GM12864 (cell line): ENCODE results near the gene LRRC14B.
"Not testable (repeated sequence)": the region's sequence is repeated elsewhere in the genome, so short reads cannot be mapped to it uniquely, and the experiment has no call there.

ENCODE experiments used
- DNase-seq: peaks from one replicate; pipeline ENCODE4 v3.0.0-alpha.2; 2011; ENCODE audit warnings: low read depth
- H3K4me3 ChIP-seq: 2 replicates; pipeline ENCODE4 v1.5.1; 2011; ENCODE audit warnings: mild to moderate bottlenecking, low read depth, low read length, control low read depth
- TF ChIP-seq, protein P1 (sequence below): IDR thresholded peaks from 2 replicates; pipeline ENCODE4 v1.5.1; 2011; ENCODE audit warnings: low read depth, mild to moderate bottlenecking, moderate library complexity, low read length, control low read depth, inconsistent platforms; ENCODE audit errors: missing control alignments

The LRRC14B gene

GRCh38 chr5:208449-209114 lies 17.3 kb downstream of the LRRC14B start:
- no peak for DNase-seq
- TF ChIP-seq, protein P1, sequence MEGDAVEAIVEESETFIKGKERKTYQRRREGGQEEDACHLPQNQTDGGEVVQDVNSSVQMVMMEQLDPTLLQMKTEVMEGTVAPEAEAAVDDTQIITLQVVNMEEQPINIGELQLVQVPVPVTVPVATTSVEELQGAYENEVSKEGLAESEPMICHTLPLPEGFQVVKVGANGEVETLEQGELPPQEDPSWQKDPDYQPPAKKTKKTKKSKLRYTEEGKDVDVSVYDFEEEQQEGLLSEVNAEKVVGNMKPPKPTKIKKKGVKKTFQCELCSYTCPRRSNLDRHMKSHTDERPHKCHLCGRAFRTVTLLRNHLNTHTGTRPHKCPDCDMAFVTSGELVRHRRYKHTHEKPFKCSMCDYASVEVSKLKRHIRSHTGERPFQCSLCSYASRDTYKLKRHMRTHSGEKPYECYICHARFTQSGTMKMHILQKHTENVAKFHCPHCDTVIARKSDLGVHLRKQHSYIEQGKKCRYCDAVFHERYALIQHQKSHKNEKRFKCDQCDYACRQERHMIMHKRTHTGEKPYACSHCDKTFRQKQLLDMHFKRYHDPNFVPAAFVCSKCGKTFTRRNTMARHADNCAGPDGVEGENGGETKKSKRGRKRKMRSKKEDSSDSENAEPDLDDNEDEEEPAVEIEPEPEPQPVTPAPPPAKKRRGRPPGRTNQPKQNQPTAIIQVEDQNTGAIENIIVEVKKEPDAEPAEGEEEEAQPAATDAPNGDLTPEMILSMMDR = no peak
- no peak overlapping the region for H3K4me3 ChIP-seq

DNA sequence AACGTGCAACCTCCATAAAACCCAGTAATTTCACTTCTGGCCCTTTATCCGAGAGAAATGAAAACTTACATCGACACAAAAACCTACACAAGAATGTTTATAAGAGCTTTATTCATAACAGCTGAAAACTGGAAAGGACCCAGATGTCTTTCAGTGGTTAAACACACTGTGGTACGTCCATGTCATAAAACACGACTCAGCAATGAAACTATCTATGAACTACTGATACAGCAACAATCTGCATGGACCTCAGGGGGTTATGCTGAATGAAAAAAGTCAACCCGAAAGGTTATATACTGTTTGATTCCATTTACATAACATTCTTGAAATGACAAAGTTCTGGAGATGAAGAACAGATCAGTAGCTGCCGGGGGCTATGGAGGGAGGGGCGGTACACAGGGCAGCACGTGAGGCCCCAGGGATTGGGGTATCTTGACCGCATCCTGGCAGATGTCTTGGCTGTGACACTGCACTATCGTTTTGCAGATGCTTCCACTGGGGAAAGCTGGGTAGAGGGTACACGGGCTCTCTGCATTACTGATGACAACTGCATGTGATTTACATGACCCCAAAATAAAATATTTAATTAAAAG lies 22.6 kb downstream of the LRRC14B start:
- TF ChIP-seq, protein P1 = no peak
- DNase-seq = no peak
- no peak overlapping the region for H3K4me3 ChIP-seq

- DNase-seq, H3K4me3 ChIP-seq: not testable (repeated sequence)
Measured at GRCh38 chr5:215256-215655, 24.0 kb downstream of the LRRC14B start.

GRCh38 chr5:216076-216475 lies 24.8 kb downstream of the LRRC14B start:
- H3K4me3 ChIP-seq, DNase-seq: not testable (repeated sequence)

DNA sequence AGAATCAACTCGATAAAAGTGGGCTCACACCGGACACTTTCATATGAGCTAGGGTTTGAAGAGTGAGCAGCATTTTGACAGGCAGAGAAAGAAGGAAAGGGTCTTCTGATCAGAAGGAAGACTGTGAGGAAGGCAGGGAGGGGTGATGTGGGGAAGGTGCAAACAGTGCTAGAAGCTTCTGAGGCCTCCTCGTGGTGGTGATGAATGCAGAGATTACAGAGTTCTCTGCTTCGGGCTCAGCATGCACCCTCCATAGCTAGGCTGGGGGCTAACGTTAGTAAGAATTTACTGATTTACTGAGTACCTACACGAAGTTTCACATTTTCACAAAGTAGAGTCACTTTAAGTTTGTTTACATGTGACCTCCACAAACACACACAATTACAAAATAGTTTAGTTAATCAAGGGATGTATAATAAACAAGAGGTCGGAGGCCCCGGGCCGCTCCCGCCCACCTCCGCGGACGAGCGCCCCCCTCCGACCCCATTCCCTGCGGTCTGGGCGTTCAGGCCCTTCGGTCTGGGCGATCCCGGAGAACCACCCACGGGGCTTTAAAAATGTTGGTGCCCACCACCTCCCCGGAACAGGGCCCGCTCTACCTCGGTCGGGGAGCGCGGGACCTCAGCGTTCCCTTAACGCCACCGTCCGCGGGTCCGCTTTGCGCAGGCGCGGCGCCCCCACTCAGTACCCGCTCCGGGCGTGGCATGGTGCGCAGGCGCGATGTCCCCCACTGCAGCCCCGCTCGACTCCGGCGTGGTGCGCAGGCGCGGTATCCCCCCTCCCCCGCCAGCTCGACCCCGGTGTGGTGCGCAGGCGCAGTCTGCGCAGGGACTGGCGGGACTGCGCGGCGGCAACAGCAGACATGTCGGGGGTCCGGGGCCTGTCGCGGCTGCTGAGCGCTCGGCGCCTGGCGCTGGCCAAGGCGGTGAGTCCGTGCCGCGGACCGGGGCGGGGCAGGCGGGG lies 26.5 kb downstream of the LRRC14B start, which contains the start of the genes CCDC127 and SDHA:
Gene CCDC127, minus strand, starts transcription at position 660 of the 963 bp plus-strand sequence. CDS start 1,304 bp downstream, outside the sequence.
Gene SDHA, plus strand, starts transcription at position 827 of the 963 bp plus-strand sequence. Its CDS starts 36 bp downstream, at position 863.
- peak within 1 kb of the TSS; percentile 99 for H3K4me3 ChIP-seq
- peak; percentile 70 for DNase-seq

DNA sequence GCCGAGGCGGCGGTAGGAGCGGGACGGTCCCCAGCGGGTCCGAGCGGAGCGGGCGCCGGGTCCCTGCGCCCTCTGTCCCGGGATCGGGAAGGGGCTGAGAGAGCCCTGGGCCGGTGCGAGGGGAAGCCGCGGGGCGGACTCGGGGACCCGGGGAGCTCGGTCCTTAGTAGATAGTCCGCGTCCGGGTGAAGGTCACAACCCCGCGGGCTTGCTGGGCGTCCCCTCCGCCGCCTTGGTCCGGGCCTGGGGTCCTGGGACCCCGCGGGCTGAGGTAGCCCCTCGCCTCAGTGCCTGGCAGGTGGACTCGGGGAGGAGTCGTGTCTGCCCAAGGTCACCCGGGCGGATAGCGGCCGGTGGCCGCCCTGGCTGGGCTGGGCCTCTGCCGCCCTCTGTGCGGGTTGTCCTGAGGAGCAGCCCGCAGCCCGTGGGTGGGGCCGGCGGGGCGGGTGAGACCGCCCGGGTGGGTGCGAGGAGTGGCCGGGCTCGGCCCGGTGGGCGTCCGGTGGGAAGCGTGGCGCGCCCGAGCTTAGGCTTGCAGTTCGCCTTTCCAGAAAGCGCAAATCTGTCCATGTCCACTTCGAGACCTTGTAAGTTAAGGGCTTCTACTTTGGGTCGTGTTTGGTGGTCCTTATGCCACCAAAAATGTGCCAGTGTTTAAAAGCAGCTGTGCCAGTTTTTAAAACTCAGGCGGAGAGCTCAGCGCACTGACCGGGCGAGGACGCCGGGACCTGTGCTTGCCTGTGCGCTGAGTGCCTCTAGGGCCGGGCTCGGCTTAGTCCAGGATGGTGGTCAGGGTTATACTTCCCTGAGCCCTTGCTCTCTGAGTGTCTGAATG lies 27.4 kb downstream of the LRRC14B start:
- H3K4me3 ChIP-seq = peak overlapping the region; percentile 99
- TF ChIP-seq, protein P1 = peak; percentile 9
- no peak for DNase-seq

GRCh38 chr5:219460-219863 lies 28.2 kb downstream of the LRRC14B start:
- DNase-seq = no peak
- peak overlapping the region; percentile 99 for H3K4me3 ChIP-seq
- TF ChIP-seq, protein P1 = no peak

- peak overlapping the region; percentile 99 for H3K4me3 ChIP-seq
- peak; percentile 29 for DNase-seq
- TF ChIP-seq, protein P1 = no peak
Measured at GRCh38 chr5:219991-220390, 28.7 kb downstream of the LRRC14B start.

GRCh38 chr5:222951-223715 lies 31.8 kb downstream of the LRRC14B start:
- not testable (repeated sequence) for H3K4me3 ChIP-seq, DNase-seq
